Left lung (tissue), 10 donors: ENCODE results near the gene GFM2. TPM values are rescaled to one million over a fixed set of nuclear protein-coding genes. Genes with fewer than 3 reads are reported as not detected.
"Not testable (repeated sequence)": the region's sequence is repeated elsewhere in the genome, so short reads cannot be mapped to it uniquely, and the experiment has no call there.

Experiments
- ATAC-seq: fragments of 200-7000 bp; cut with Tn5 transposase; one replicate; pipeline ENCODE4 v1.9.1; 2020; ENCODE audit warnings: moderate library complexity
- DNase-seq, 4 donors: peaks; one replicate each; pipeline ENCODE4 v3.0.0-alpha.2; 2013 to 2020
- H3K27ac ChIP-seq, 2 donors: fragments of 200-600 bp; sonication (generic) in 1 of 2; one replicate each; pipeline versions ENCODE4 v1.5.0 to v1.8.0; 2020 to 2021
- H3K27me3 ChIP-seq, 2 donors: fragments of 200-600 bp; sonication (generic) in 1 of 2; one replicate each; pipeline versions ENCODE4 v1.5.0 to v1.8.0; 2020 to 2021
- H3K36me3 ChIP-seq, 2 donors: fragments of 200-600 bp; sonication (generic) in 1 of 2; one replicate each; pipeline versions ENCODE4 v1.5.0 to v1.8.0; 2020 to 2021
- H3K4me1 ChIP-seq, 2 donors: fragments of 200-600 bp; one replicate each; pipeline ENCODE4 v1.8.0; 2021
- H3K4me3 ChIP-seq, 2 donors: fragments of 200-600 bp; sonication (generic) in 1 of 2; one replicate each; pipeline versions ENCODE4 v1.5.0 to v1.8.0; 2020 to 2021; ENCODE audit warnings: mild to moderate bottlenecking in 1 of 2
- H3K9me3 ChIP-seq, 2 donors: fragments of 200-600 bp; sonication (generic) in 1 of 2; one replicate each; pipeline versions ENCODE4 v1.5.0 to v1.8.0; 2020 to 2021
- CTCF ChIP-seq, 2 donors: fragments of 200-600 bp; sonication (generic) in 1 of 2; IDR thresholded peaks; one replicate each; pipeline versions ENCODE4 v1.5.0 to v1.8.0; 2021; ENCODE audit warnings: antibody characterized with exemption in 2 of 2
- intact Hi-C, 2 donors: fragments of 100-400 bp; cut with DNase I; formaldehyde crosslinking; loops; one replicate each; pipeline versions ENCODE4 v1.11.2 to v1.14.2; 2022
- polyA plus RNA-seq, 6 donors: library from polyadenylated mRNA; unstranded; fragments of 120-200 nt; gene quantifications; one replicate each; pipeline ENCODE4 v1.2.1, GENCODE V29; 2013; ENCODE audit not compliant: insufficient read length in 6 of 6
- total RNA-seq, 2 donors: library from RNA; stranded (reverse); fragmentation: NEBNext Ultra II Directional; extraction: Animal tissue kit (Norgen Biotek cat#: 25700); gene quantifications; one replicate each; pipeline ENCODE4 v1.2.1, GENCODE V29; 2021
- donor health status: DM: no; HTN: yes; CAD: no.
- donor health status: DM: no; HTN: no; CAD: no.

The GFM2 gene
- total and polyA plus RNA-seq, 8 donors = 23.4 to 49.7 (median 42.8) TPM

- intact Hi-C loops = no loop called here
- no peaks in the 10 kb centered on the region for H3K9me3 ChIP-seq
- H3K4me3 ChIP-seq = peak overlapping the region; percentile 75 to 97
- ATAC-seq = peak; percentile 38
- TF ChIP-seq CTCF (IDR thresholded peaks at IDR 0.05) = no peak
- no peaks in the 10 kb centered on the region for H3K27me3 ChIP-seq
- peaks cover 12 to 24% of the 10 kb centered on the region in 2 donors for H3K4me1 ChIP-seq
- H3K27ac ChIP-seq = peak overlapping the region in 1 of 2 donors; percentile 96
- peaks cover 0 to 26% of the 10 kb centered on the region in 2 donors for H3K36me3 ChIP-seq
- peak in 2 of 4 donors; percentile 11 to 41 for DNase-seq
Measured at GRCh38 chr5:74685979-74686631, 80.8 kb downstream of the GFM2 start.

GRCh38 chr5:74684900-74685851 lies 81.7 kb downstream of the GFM2 start, which contains the start of gene HEXB:
HEXB (plus strand) TSS chr5:74685233; CDS start chr5:74685261, 28 bp downstream.
- no peak for TF ChIP-seq CTCF (IDR thresholded peaks at IDR 0.05)
- H3K27me3 ChIP-seq = no peaks in the 10 kb centered on the region
- peaks cover 0 to 17% of the 10 kb centered on the region in 2 donors for H3K36me3 ChIP-seq
- DNase-seq = peak in 3 of 4 donors; percentile 85 to 99 (median 93)
- H3K27ac ChIP-seq = peak within 1 kb of the TSS; percentile 87 to 96
- no peaks in the 10 kb centered on the region for H3K9me3 ChIP-seq
- H3K4me1 ChIP-seq = peaks cover 12 to 24% of the 10 kb centered on the region in 2 donors
- intact Hi-C loops = no loop called here
- ATAC-seq = peak; percentile 98
- H3K4me3 ChIP-seq = peak within 1 kb of the TSS; percentile 75 to 97

- DNase-seq (no peak), ATAC-seq (no peak)
- Histone ChIP-seq H3K9me3 (no peaks in the 10 kb centered on the region), H3K27ac (no peak overlapping the region), H3K36me3 (no peaks in the 10 kb centered on the region), H3K4me1 (peaks cover 0 to 4% of the 10 kb centered on the region in 2 donors), H3K4me3 (no peak overlapping the region), H3K27me3 (peaks cover 0 to 4% of the 10 kb centered on the region in 2 donors)
- intact Hi-C loops = no loop called here
- TF ChIP-seq CTCF (IDR thresholded peaks at IDR 0.05) = no peak
Measured at GRCh38 chr5:74679966-74680365, 87.0 kb downstream of the GFM2 start.

GRCh38 chr5:74679300-74679699 lies 87.6 kb downstream of the GFM2 start:
- H3K4me1 ChIP-seq, DNase-seq, ATAC-seq, intact Hi-C loops, H3K36me3 ChIP-seq, H3K9me3 ChIP-seq, H3K27ac ChIP-seq, H3K27me3 ChIP-seq, H3K4me3 ChIP-seq: not testable (repeated sequence)

- DNase-seq, H3K27ac ChIP-seq, intact Hi-C loops, H3K27me3 ChIP-seq, H3K9me3 ChIP-seq, H3K36me3 ChIP-seq, ATAC-seq, H3K4me3 ChIP-seq, H3K4me1 ChIP-seq: not testable (repeated sequence)
Measured at GRCh38 chr5:74678123-74678522, 88.8 kb downstream of the GFM2 start.

- DNase-seq, H3K9me3 ChIP-seq, H3K4me1 ChIP-seq, H3K27ac ChIP-seq, H3K36me3 ChIP-seq, ATAC-seq, H3K27me3 ChIP-seq, H3K4me3 ChIP-seq, intact Hi-C loops: not testable (repeated sequence)
Measured at GRCh38 chr5:74676466-74676865, 90.5 kb downstream of the GFM2 start.
